ENCODE data around the gene IL37.

Gene IL37

GRCh38 chr2:112941753-112942653 is 31.0 kb downstream of the IL37 start:
- ChIA-PET POLR2A (interaction anchor here (0.7 to 1.3 kb wide), 3 partner anchors 192 to 1010 kb away, joined by 3 to 7 read pairs (median 5); partner anchors contain the start of gene SLC20A1), CTCF (interaction anchor here (0.5 to 4.9 kb wide), 63 partner anchors 11 to 1054 kb away, joined by 3 to 177 read pairs (median 4); partner anchors contain the start of genes IL36A, IL36G and IL37)

GRCh38 chr2:112942654-112943002 is 31.7 kb downstream of the IL37 start:
- TF ChIP-seq GLIS1 (tag by site-specific recombination; IDR thresholded peaks at IDR 0.05) (peak; percentile 78), ZNF76 (tag by site-specific recombination; IDR thresholded peaks at IDR 0.05; ENCODE audit: borderline replicate concordance, low read depth) (no peak), REPIN1 (tag by site-specific recombination; IDR thresholded peaks at IDR 0.05; ENCODE audit: low read depth) (no peak), ZIC2 (tag by site-specific recombination; IDR thresholded peaks at IDR 0.05) (0 out of 2 replicates have a peak, but pooled peaks have one; percentile 19), ZNF670 (tag by site-specific recombination; IDR thresholded peaks at IDR 0.05; ENCODE audit: low read depth) (no peak), KLF8 (tag by site-specific recombination; IDR thresholded peaks at IDR 0.05) (no peak)
- no peak overlapping the region for H3K27ac ChIP-seq (ENCODE audit: extremely low read depth, low read depth, low read length)
- no peaks in the 10 kb centered on the region for H3K4me1 ChIP-seq (ENCODE audit: control insufficient read depth, insufficient read depth, low read length)
- H3K9me3 ChIP-seq (ENCODE audit: control insufficient read depth, insufficient read depth, low read depth, low read length), result no peaks in the 10 kb centered on the region
- no peak overlapping the region for H3K4me3 ChIP-seq (ENCODE audit: low read depth, low read length)
- POLR2A ChIA-PET, result no interaction called here
- CTCF ChIA-PET, result interaction anchor here (0.5 to 4.9 kb wide), 27 partner anchors 11 to 1047 kb away, joined by 3 to 177 read pairs (median 7); partner anchors contain the start of gene IL36G
- H3K36me3 ChIP-seq (ENCODE audit: control insufficient read depth in 2 of 2, insufficient read depth in 1 of 2, low read length in 2 of 2), result no peaks in the 10 kb centered on the region

More at GRCh38 chr2:112941753-112942653, 31.0 kb downstream of the IL37 start:
- TF ChIP-seq ZNF175 (tag by site-specific recombination; IDR thresholded peaks at IDR 0.05) (no peak), SCRT1 (tag by site-specific recombination; IDR thresholded peaks at IDR 0.05; ENCODE audit: borderline replicate concordance) (peak; percentile 94), SP2 (tag by site-specific recombination; IDR thresholded peaks at IDR 0.05) (no peak), CTCF (tag by site-specific recombination; IDR thresholded peaks at IDR 0.05) (peak; percentile 71), ZNF692 (tag by site-specific recombination; IDR thresholded peaks at IDR 0.05) (no peak), ZNF654 (tag by site-specific recombination; IDR thresholded peaks at IDR 0.05; ENCODE audit: low read depth) (peak; percentile 84), GLI4 (tag by site-specific recombination; IDR thresholded peaks at IDR 0.05) (no peak), ZBTB17 (tag by site-specific recombination; IDR thresholded peaks at IDR 0.05) (no peak), ZNF121 (tag by site-specific recombination; IDR thresholded peaks at IDR 0.05) (no peak), ZNF16 (tag by site-specific recombination; IDR thresholded peaks at IDR 0.05; ENCODE audit: low read depth) (no peak), SCRT2 (tag by site-specific recombination; IDR thresholded peaks at IDR 0.05) (peak; percentile 94), ZNF555 (tag by site-specific recombination; conservative IDR thresholded peaks at IDR 0.05) (no peak), ZNF426 (tag by site-specific recombination; IDR thresholded peaks at IDR 0.05) (no peak)
- H3K4me1 ChIP-seq (ENCODE audit: control insufficient read depth, insufficient read depth, low read length), result no peaks in the 10 kb centered on the region
- H3K4me3 ChIP-seq (ENCODE audit: low read depth, low read length), result no peak overlapping the region
- no peaks in the 10 kb centered on the region for H3K36me3 ChIP-seq (ENCODE audit: control insufficient read depth in 2 of 2, insufficient read depth in 1 of 2, low read length in 2 of 2)
- no peak overlapping the region for H3K27ac ChIP-seq (ENCODE audit: extremely low read depth, low read depth, low read length)
- H3K9me3 ChIP-seq (ENCODE audit: control insufficient read depth, insufficient read depth, low read depth, low read length), result no peaks in the 10 kb centered on the region
